Stimulated activated CD4-positive, alpha-beta T cell treated with anti-CD3 and anti-CD28 coated beads, Interleukin-15, amount 100 ng/mL, for 48 hours (primary cell): ENCODE data around the gene BLTP3B.

Experiments used
- DNase-seq, 2 donors: peaks; one replicate each; pipeline ENCODE4 v3.0.0-alpha.2; 2020; ENCODE audit warnings: low read depth in 2 of 2

Gene BLTP3B

GRCh38 chr12:100110276-100110675, 32.4 kb downstream of the BLTP3B start:
- no peak for DNase-seq

GRCh38 chr12:100106861-100107260, 35.8 kb downstream of the BLTP3B start:
- DNase-seq: no peak

DNA sequence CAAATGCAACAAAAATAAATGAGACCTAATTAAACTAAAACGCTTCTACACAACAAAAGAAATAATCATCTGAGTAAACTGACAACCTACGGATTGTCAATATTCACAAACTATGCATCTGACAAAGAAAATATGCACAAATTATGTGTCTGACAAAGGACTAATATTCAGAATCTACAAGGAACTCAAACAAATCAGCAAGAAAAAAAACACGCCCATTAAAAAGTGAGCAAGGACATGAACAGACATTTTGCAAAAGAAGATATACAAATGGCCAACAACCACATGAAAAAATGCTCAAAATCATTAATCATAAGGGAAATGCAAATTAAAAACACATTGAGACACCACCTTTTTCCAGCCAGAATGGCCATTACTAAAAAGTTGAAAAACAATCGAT, 37.0 kb downstream of the BLTP3B start:
- no peak for DNase-seq

GRCh38 chr12:100101000-100101399, 41.7 kb downstream of the BLTP3B start:
- DNase-seq: no peak
